ENCODE data around the gene CACNA2D4.

CACNA2D4 gene

GRCh38 chr12:1929985-1930802, 11.7 kb upstream of the CACNA2D4 start:
- Histone ChIP-seq H3K9me3 (ENCODE audit: insufficient read depth, low read length) (no peaks in the 10 kb centered on the region), H3K4me3 (ENCODE audit: low read length) (no peak overlapping the region), H3K9ac (ENCODE audit: low read length) (no peak overlapping the region), H3K4me2 (ENCODE audit: low read length) (peak overlapping the region; percentile 15), H3K79me2 (ENCODE audit: low read length) (no peaks in the 10 kb centered on the region), H3K4me1 (ENCODE audit: low read length) (peaks cover 48% of the 10 kb centered on the region), H2AFZ (ENCODE audit: low read depth, low read length) (peak overlapping the region; percentile 52; the same call in 1 of the 2 replicates), H3K27ac (ENCODE audit: low read length) (no peak overlapping the region), H3K27me3 (ENCODE audit: low read depth, low read length) (0 out of 2 replicates have a peak, but pooled peaks cover 9% of the 10 kb centered on the region), H4K20me1 (ENCODE audit: insufficient read depth, low read length) (no peaks in the 10 kb centered on the region), H3K36me3 (replicated peaks; ENCODE audit: low read depth, low read length) (no peaks in the 10 kb centered on the region)
- TF ChIP-seq CTCF (IDR thresholded peaks at IDR 0.05; ENCODE audit: low read depth, low read length) (no peak), EZH2phosphoT487 (IDR thresholded peaks at IDR 0.05; ENCODE audit: low read depth) (no peak)

- Histone ChIP-seq H3K4me1 (ENCODE audit: low read length) (peaks cover 56% of the 10 kb centered on the region), H3K4me2 (ENCODE audit: low read length) (no peak overlapping the region), H4K20me1 (ENCODE audit: insufficient read depth, low read length) (no peaks in the 10 kb centered on the region), H3K36me3 (replicated peaks; ENCODE audit: low read depth, low read length) (no peaks in the 10 kb centered on the region), H3K4me3 (ENCODE audit: low read length) (no peak overlapping the region), H3K9ac (ENCODE audit: low read length) (no peak overlapping the region), H2AFZ (ENCODE audit: low read depth, low read length) (no peak overlapping the region), H3K79me2 (ENCODE audit: low read length) (no peaks in the 10 kb centered on the region), H3K27me3 (ENCODE audit: low read depth, low read length) (0 out of 2 replicates have a peak, but pooled peaks cover 9% of the 10 kb centered on the region), H3K27ac (ENCODE audit: low read length) (no peak overlapping the region), H3K9me3 (ENCODE audit: insufficient read depth, low read length) (no peaks in the 10 kb centered on the region)
- TF ChIP-seq CTCF (IDR thresholded peaks at IDR 0.05; ENCODE audit: low read depth, low read length) (no peak), EZH2phosphoT487 (IDR thresholded peaks at IDR 0.05; ENCODE audit: low read depth) (no peak)
Measured at GRCh38 chr12:1929241-1929984, 11.0 kb upstream of the CACNA2D4 start.

GRCh38 chr12:1928439-1929121, 10.1 kb upstream of the CACNA2D4 start:
- Histone ChIP-seq H3K4me1 (ENCODE audit: low read length) (peaks cover 56% of the 10 kb centered on the region), H2AFZ (ENCODE audit: low read depth, low read length) (no peak overlapping the region), H3K36me3 (replicated peaks; ENCODE audit: low read depth, low read length) (no peaks in the 10 kb centered on the region), H3K4me3 (ENCODE audit: low read length) (no peak overlapping the region), H4K20me1 (ENCODE audit: insufficient read depth, low read length) (no peaks in the 10 kb centered on the region), H3K27me3 (ENCODE audit: low read depth, low read length) (0 out of 2 replicates have a peak, but pooled peaks cover 9% of the 10 kb centered on the region), H3K9ac (ENCODE audit: low read length) (no peak overlapping the region), H3K27ac (ENCODE audit: low read length) (no peak overlapping the region), H3K4me2 (ENCODE audit: low read length) (no peak overlapping the region), H3K79me2 (ENCODE audit: low read length) (no peaks in the 10 kb centered on the region), H3K9me3 (ENCODE audit: insufficient read depth, low read length) (0 out of 2 replicates have a peak, but pooled peaks cover 2% of the 10 kb centered on the region)
- no peak for TF ChIP-seq EZH2phosphoT487 (IDR thresholded peaks at IDR 0.05; ENCODE audit: low read depth)

GRCh38 chr12:1927751-1928351, 9.4 kb upstream of the CACNA2D4 start:
- no peak overlapping the region for H3K27ac ChIP-seq (ENCODE audit: low read length)
- no peaks in the 10 kb centered on the region for H3K79me2 ChIP-seq (ENCODE audit: low read length)
- no peak for TF ChIP-seq EZH2phosphoT487 (IDR thresholded peaks at IDR 0.05; ENCODE audit: low read depth)
- TF ChIP-seq CTCF (IDR thresholded peaks at IDR 0.05; ENCODE audit: low read depth, low read length): no peak
- H3K4me2 ChIP-seq (ENCODE audit: low read length): no peak overlapping the region
- peaks cover 48% of the 10 kb centered on the region for H3K4me1 ChIP-seq (ENCODE audit: low read length)
- H4K20me1 ChIP-seq (ENCODE audit: insufficient read depth, low read length): no peaks in the 10 kb centered on the region
- no peak overlapping the region for H3K9ac ChIP-seq (ENCODE audit: low read length)
- no peaks in the 10 kb centered on the region for H3K36me3 ChIP-seq (replicated peaks; ENCODE audit: low read depth, low read length)
- 0 out of 2 replicates have a peak, but pooled peaks cover 9% of the 10 kb centered on the region for H3K27me3 ChIP-seq (ENCODE audit: low read depth, low read length)
- H2AFZ ChIP-seq (ENCODE audit: low read depth, low read length): no peak overlapping the region
- 0 out of 2 replicates have a peak, but pooled peaks cover 7% of the 10 kb centered on the region for H3K9me3 ChIP-seq (ENCODE audit: insufficient read depth, low read length)
- no peak overlapping the region for H3K4me3 ChIP-seq (ENCODE audit: low read length)
